ENCODE data around the gene ADAM12.
A peak's percentile ranks its signal among the peaks of the same experiment; 100 is the strongest.

The ADAM12 gene

DNA sequence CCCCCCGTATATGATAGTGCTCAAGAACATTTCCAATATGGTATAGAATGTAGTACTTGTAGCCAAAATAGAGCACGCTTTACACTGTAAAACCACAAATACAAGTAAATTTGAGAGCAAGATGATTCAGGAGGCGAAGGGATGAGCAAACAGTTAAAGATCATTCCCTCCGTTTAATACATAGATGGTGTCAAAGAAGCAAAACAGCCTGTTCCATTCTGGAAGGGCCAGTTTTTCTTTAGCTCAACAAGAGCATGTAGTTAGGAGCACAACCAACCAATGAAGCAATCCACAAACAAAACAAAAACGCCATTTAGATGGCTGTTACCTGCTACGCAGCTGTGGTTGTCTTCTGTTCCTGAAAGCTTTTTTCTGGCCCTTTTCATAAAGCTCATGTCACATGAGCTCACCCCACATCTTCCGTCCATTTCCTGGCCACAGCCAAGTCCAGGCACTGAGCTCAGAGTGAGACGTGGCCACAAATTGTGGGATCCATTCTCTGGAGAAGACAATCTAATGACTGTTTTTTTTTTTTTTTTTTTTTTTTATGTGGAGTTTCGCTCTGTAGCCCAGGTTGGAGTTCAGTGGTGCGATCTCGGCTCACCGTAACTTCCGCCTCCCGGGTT is 306.3 kb downstream of the ADAM12 start:
- DNase-seq (ENCODE audit: low spot score): no peak

DNA sequence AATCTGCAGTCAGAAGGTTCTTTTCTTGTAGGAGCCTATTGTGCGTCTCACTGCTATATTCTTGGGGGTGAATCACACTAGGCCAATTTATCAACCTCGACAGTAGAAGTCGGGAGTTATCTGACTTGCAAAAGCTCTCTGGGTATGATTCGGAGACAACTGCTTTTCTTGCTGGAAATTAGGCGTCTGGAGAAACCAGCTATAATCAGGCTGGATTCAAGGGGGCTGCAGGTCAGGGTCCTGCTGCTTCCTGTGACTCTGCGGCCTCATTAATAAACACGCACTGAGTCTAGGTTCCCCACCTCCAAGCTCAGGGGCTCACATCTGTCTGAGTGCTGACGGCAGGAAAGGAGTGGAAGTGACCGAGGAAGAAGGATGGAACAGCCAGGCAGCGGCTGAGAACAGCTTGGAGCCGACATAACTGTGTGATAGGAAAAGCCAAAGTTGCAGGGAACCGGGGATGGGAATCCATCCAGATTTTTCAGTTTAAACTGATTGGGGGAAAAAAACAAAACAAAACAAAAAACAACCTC is 307.3 kb downstream of the ADAM12 start:
- DNase-seq (ENCODE audit: low spot score): no peak

DNA sequence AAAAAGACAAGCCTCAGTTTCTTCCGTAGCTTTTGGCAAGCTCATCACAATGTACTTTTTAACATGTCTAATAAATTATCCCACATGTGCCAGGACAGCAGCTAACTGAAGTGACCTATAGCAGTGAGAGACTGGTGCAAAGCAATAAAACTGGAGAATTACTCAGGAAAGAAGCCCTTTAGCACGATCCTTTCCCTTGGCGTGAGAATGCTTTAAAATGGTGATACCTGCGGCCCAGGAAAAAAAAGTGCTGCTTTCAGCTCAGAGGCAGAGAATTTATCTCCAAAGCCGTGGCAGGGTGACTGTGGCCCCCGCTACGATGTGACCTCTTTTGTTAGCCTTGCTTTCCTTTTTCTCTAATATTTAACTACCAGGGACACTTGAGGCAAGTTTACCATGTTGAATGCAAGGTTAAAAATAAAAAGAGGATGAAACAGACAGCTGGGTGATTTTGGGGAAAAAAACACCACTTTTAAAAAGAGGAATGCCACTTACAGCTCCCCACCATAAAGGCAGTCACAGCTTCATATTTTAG is 307.9 kb downstream of the ADAM12 start:
- no peak for DNase-seq (ENCODE audit: low spot score)

DNA sequence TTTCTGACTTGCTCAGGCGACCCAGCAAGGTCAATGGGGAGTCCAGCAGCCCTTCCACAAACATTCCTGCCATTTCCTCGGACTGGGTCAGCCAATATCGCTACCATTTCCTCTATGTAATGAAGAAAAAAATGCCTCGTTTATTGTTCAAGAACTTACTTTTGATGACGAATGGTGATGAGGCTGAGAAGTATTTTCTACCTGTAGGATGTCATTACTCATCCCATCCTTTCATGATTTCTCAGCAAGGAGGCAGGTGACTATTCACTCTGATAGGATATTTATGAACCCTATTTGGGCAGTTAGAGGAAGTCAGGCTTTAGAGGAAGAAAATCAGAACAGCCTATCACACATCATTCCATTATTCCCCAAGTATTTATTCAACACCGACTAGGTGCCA is 313.3 kb downstream of the ADAM12 start:
- DNase-seq (ENCODE audit: low spot score): no peak

DNA sequence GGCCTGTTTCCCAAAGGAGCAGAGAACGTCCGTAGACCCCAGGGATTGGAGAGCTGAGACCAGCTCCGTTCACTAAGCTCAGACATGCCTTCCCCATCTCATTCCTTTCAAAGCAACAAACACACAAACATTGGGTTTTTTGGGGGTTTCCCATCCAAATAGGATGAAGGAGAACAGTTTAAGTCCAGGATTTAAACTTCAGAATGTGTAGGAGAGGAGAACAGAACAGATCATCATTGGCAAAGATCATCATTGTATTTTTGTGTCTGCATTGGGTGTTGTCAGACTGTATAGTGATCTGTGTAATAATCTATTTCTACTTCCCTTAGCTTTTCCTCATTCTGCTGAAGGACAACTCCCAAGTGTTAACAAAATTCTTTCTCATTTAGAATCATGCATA is 314.0 kb downstream of the ADAM12 start:
- DNase-seq (ENCODE audit: low spot score): no peak

DNA sequence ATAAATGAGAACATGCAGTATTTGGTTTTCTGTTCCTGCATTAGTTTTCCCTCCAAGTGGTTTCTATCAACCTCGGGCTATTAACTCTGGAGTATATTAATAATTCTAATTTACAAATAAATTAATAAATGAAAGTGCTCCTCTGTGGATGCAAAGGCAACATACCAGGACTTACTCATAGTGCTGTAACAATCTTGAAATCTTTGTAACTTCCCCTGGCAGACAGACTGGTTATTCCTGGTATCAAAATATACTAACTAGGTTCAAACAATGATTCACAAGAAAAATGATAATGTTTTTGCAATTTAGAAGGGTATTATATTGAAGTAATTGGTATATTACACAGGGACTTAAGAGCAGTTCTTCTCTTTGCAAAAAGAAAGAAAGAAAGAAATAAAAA is 314.7 kb downstream of the ADAM12 start:
- no peak for DNase-seq (ENCODE audit: low spot score)

DNA sequence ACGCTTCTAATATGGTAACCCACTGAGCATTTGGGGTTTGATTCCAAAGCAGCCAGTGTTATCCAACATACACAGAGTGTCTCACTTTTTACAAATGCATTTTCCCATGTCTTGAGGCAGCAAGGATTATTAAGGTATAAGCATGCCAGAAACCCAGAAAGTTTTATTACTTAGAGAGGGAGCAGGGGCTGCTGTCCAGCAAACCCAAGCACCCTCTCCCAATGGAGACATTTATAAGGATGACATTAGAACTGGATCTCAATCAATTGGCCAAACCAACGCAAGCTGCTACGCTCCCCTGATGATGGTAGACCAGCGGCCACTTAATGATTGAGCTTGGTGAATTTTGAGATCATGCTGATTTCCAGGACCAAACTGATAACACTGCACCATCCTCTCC is 315.7 kb downstream of the ADAM12 start:
- DNase-seq (ENCODE audit: low spot score): no peak

DNA sequence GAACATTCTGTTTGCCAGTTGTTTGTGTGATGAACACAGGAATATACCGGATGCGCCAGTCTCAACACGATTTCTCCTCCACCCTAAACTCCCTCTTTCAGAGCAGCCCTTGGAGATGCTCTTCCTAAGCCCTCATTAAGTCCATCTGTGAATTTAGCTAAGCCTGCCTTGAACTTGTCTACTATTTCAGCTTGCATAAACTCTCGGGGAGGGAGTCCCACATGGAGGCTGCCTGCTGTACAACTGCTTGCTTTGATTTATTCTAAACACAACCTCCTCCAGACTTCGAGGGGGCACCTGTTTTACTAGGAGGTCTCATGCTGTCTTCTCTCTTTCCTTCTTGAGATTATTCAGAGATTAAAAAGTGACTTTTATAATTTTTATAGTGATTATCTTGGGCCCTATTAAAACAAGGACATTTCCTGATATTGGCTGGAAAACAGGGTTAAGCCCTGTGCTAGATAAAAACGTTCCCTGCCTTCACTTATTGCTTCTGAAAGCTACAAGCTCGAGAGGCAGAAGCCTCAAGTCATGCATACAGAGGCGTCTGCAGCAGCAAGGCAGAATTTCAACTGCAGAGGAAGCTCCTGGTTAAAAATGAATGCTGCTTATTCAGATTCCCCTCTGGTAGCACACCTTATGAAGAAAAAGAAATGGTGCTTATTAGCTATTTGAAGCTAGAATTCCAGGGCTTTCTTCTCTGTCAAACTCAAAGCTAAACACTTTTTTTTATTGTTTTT is 317.6 kb downstream of the ADAM12 start:
- DNase-seq (ENCODE audit: low spot score): no peak

DNA sequence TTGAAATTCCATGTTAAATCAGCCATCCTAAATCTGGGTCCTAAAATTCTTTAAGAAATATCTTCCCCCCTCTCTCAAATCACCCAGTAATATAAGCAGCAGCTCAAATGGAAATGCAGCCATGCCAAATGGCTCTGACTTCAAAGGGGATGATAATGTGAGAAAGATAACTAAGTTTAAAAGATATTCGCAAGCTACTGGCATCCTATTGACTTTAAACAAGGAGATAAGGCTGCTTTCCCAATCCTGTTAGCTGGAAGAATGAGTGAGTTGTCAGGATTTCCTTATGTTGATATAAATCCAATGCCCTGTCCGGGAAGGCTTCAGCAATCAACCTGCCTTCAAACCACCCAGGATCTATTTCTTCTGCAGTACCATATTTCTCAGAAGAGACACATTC is 320.0 kb downstream of the ADAM12 start:
- no peak for DNase-seq (ENCODE audit: low spot score)

DNA sequence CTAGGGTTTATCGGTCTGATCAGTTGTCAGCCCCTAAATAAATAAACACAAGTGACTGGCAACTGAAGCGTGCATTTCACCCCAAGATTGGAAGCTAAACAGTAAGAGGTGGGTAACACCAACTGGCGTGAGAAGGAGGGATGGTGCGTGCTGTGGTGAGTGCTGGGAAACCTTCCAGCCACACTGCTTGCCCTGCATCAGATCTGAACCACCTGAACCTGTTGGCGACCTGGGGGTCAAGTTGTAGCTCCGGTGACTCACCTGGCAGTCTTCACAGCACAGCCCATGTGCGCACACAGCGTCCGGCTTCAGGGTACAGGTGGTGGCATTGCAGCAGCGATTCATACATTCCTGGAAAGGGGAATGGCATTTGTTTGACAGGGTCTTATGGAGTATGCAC is 321.8 kb downstream of the ADAM12 start:
- DNase-seq (ENCODE audit: low spot score): no peak

DNA sequence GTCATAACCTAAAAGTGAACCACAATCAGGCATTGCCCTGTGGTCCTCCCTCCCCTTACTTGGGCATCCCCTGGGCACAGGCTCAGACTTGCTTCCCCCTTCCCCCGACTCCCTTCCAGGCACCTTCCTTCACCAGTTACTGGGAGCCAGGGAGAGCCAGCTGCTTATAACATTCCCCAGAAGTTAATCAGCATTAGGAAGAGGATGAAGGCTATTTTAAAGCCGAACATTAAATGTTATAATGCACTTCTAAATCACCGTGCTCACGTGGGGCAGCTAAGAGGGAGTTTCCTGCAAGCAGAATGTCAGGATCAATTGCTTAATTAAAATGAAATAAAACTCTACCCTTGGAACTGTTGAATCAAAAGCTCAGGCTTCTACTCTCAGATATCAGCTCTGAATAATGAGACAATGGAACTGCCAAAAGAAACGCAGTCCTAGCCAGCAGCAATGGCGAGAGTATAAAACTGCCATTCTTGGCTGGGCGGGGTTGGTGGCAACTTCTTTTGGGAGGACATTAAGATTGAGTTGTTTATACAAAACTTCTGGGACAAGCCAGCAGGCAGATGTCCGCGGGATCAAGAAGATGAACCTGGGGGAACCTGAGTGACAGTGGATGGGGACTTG is 322.4 kb downstream of the ADAM12 start:
- no peak for DNase-seq (ENCODE audit: low spot score)

DNA sequence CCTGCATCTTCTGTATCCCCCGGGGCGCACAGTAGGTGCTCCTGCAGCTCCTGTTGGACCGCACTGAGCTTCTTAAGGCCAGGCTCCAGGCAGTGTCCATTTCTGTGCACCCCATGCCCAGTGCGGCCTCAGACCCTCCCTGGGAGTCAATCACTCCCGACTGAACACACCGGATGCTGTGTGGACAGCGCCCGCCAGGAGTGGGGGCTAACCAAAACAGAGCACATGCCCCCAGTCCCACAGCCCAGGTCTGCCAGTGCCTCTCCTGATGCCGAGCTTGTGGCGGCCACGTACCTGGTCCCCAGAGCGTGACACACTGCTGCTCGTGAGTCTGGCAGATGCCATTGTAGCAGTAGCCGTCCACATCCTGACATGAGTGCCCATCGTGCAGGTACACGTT is 323.8 kb downstream of the ADAM12 start:
- no peak for DNase-seq (ENCODE audit: low spot score)

DNA sequence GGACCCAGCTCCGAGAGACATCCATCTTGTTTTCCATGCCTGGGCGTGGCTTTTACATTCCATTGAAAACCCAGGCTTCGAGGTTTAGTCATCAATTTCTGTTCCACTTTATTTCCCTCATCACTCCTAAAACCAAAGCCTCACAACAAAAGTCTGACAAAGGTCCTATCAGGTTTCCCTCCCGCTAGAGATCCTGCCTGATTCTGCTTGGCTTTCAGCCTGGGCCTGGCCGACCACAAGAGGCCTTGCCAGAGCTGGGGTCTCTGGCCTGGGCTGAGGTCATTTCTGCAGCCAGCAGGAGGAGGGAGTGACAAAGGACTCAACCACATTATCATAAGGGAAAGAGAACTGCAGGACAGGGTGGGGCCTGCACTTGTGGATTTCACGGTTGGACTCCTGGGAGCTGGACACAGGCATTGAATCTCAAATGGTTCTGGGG is 324.9 kb downstream of the ADAM12 start:
- no peak for DNase-seq (ENCODE audit: low spot score)

DNA sequence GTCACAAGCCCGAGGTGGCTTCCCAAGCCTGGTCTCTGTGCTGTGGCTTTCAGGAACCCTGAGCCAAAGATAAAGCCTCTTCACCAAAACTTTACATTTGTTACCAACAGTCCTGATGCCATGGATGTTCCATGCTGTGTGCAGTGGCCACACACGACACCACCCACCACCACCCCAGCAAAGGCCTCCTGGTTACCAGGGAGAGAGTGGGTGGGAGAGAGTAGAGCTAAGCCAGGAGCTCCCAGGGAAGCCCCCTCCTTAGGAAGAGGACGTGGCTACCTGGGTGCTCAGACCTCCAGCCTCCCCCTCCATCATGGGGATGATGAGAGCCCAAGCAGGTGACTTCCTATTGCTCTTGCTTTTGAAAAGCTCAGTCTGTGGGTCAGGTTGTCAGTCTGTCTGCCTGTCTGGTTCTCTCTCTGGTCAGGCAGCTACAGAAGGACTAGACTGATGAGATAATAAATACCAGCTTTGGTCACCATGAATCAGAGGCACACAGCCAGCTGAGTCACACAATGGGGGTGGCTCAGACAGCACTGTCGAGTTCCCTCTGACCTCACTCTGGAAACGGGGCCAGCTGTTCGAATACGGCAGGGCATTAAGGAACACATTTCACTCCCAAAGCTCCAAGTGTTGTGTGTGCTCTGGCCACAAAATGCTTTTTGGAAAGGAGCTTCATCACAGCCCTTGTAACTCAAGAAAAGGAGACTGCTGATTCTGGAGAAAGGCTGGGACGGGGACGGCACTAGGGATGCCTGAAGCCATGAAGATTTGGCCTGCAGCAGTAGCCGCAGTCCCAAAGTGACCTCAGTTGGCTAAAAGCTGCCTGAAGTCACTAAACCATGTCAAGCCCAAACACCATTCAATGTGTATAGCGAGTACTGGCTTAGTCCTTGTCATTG is 325.9 kb downstream of the ADAM12 start:
- DNase-seq (ENCODE audit: low spot score): peak; percentile 94

DNA sequence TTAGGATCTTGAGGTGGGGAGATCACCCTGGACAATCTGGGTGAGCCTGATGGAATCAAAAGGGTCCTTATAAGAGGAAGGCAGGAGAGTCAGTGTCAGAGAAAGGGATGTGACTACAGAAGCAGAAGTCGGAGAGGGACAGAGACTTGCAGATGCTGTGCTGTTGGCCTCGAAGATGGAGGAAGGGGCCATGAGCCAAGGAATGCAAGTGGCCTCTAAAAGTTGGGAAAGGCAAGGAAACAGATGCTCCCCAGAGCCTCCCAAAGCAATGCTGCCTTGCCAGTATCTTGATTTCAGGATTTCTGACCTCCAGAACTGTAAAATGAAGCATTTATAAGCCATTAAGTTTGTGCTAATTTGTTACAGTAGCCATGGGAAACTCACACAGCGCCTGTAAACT is 326.8 kb downstream of the ADAM12 start:
- no peak for DNase-seq (ENCODE audit: low spot score)

DNA sequence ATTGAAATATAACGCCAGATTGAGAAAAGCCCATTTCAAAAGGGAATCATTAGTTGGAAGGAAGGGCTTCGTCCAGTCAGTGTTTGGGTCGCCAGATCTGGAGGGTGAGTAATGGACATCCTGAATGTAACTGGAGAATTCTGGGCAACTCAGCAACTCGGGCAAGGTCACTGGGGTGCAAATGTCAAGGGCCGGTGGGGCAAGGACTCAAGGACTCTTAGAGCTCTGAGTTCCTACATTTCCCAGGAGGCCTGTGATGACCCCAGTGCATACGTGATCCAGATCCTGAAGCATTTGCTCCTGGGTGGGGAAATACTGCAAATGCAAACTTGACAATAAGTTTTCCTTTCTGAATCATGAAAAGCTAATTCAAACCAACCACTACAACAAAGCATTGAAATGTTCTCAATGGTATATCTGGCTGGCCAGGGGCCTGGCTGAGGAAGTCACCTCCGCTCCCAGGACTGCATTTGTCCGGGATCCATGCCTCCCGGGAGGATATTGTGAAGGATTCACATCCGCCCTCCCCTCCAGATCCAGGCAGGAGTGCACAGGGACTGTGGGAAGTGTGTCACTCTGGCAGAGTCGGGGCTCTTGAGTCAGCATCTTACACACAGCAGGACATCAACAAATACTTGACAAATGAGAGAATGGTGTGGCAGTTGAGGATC is 327.9 kb downstream of the ADAM12 start:
- peak; percentile 77 for DNase-seq (ENCODE audit: low spot score)

DNA sequence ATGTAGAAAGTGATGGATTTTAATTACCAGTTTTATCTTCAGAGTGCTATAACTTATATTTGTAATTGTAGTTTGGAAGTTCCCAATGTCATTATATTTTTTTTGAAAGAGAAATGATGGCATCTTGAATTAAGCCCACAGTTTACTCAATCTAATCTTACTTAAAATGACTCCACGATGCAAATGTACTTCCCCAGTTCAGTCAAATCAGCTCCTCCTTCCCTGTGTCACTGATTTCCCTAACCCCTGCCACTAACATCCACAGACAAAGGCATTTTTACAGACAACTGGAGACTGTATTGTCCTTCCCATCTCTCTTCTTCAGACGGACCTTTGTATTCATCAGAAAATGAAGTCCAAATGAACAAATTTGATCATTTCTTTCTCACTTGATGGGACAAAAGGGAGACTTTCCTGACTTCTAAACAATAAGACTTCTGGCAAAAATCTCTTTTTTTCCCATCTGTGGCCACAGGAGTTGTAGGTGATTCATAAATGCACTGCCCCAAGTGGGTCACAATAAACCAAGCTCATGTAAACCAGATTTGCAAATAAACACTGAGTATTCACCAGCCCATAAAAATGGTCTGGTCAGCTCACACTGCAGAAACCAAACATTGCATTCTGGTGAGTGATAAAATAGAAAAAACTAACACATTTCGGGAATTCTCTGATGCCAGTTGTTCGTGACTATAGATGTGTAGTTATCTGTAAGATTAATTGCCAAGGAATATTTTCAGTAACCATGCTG is 329.0 kb downstream of the ADAM12 start:
- DNase-seq (ENCODE audit: low spot score): no peak

DNA sequence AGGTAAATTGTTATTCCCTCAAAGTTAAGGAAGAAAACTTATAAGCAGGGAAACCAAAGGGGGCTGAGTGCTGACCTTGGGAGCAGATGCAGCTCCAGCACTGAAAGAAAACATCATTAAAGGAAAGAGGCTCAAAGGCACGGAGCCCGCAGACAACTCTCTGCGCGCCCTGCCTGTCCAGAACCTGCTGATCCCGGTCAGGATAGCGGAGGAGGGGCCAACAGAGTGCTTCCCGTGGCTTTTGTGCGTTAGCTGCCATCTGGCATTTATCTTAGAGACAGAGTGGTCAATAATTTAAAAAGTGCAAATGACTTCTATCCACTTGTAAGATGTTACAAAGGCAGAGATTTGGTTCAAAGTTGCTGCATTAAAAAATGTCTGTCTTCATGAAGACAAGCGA is 329.8 kb downstream of the ADAM12 start:
- no peak for DNase-seq (ENCODE audit: low spot score)

DNA sequence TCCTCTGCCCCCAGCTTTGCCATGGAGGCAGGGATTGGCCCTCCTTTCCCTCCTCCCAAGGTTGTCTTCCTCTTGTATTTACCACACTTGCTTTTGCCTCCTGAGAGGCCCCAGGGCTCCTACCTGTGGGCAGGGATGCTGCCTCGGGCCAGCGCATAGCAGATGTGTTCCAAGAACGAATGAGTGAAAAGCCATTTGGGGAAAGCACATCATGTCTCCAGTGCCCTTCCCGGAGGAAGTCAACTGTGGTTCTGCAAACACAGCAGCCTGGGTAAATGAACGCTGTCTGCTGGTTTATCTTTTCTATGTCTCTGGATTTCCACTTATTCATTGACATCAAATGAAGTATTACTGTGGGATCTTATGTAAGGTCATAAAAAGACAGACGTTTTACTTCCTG is 330.2 kb downstream of the ADAM12 start:
- no peak for DNase-seq (ENCODE audit: low spot score)

DNA sequence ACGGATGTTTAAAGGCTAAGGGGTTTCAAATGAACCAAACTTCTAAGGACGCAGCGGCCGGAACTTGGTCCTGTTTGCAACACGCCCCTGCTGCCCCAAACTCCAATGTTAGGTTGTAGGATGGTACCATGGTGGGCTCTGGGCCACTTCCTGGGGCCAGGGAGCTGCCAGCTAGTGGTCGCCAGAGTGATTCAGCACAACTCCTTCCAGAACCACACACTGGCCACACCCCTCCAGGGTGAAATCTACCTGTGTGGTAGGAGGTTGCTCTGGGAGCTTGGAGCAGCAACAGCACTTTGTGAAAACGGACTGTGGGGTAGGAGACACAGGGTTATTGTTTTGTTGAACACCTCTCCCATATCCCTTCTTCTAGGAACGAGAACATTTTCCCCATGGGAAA is 330.8 kb downstream of the ADAM12 start:
- DNase-seq (ENCODE audit: low spot score): no peak

DNA sequence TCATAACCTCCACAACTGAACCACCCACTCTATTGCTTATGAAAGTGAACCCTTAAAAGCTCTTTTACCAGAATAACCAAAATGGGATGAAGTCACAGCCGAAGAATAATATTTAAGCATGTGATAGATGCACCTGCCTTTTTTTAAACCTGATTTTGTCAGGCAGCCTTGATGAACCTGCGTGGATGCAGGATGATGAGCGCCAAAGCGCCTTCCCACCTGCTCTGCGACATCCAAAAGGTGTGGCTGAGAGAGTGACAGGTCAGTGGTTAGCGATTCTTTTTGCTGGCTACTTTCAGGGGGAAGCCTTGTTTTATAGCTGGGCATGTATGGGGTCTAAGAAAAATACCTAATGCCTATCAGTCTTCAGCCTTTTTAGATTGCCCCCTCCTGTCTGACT is 334.1 kb downstream of the ADAM12 start:
- DNase-seq (ENCODE audit: low spot score): no peak
